Esophagus muscularis mucosa (tissue), 2 donors: ENCODE measurements around the gene CLEC1A.

Source experiments
- POLR2A ChIP-seq: fragments of 450-650 bp; IDR thresholded peaks from one replicate; pipeline ENCODE4 v1.6.1; 2017; ENCODE audit warnings: antibody characterized with exemption, moderate library complexity, mild to moderate bottlenecking, low read depth
- POLR2AphosphoS5 ChIP-seq, 2 donors: sonication (generic); formaldehyde crosslinking; IDR thresholded peaks; one replicate each; pipeline ENCODE4 v1.6.1; 2017; ENCODE audit warnings: antibody characterized with exemption in 2 of 2

GRCh38 chr12:10031771-10032175, 67.0 kb downstream of the CLEC1A start:
- no peak for TF ChIP-seq POLR2AphosphoS5 (IDR thresholded peaks at IDR 0.05)
- TF ChIP-seq POLR2A: no peak
